Neuronal stem cell (in vitro differentiated cells): Measurements from ENCODE around the gene PDGFC.

ENCODE experiments used
- DNase-seq: peaks from one replicate; pipeline ENCODE4 v3.0.0-alpha.2; 2013; ENCODE audit warnings: low spot score
- H2AFZ ChIP-seq: one replicate; pipeline ENCODE4 v1.6.1; 2013; ENCODE audit warnings: mild to moderate bottlenecking, low read length, inconsistent platforms
- H2AK5ac ChIP-seq: 2 replicates; pipeline ENCODE4 v1.6.1; 2013; ENCODE audit warnings: low read depth, mild to moderate bottlenecking, inconsistent platforms, low read length, moderate library complexity, mixed read lengths
- H2BK120ac ChIP-seq: 2 replicates; pipeline ENCODE4 v1.6.1; 2013; ENCODE audit warnings: low read depth, mild to moderate bottlenecking, inconsistent platforms, low read length, moderate library complexity, mixed read lengths
- H2BK12ac ChIP-seq: one replicate; pipeline ENCODE4 v1.6.1; 2013; ENCODE audit warnings: low read length, inconsistent platforms
- H2BK15ac ChIP-seq: 2 replicates; pipeline ENCODE4 v1.6.1; 2013; ENCODE audit warnings: mild to moderate bottlenecking, low read length, inconsistent platforms, mixed read lengths
- H2BK5ac ChIP-seq: one replicate; pipeline ENCODE4 v1.6.1; 2013; ENCODE audit warnings: inconsistent platforms, mild to moderate bottlenecking, low read length, moderate library complexity
- H3K14ac ChIP-seq: one replicate; pipeline ENCODE4 v1.6.1; 2013; ENCODE audit warnings: low read length, inconsistent platforms
- H3K18ac ChIP-seq: 2 replicates; pipeline ENCODE4 v1.6.1; 2013; ENCODE audit warnings: low read length, inconsistent platforms
- H3K23ac ChIP-seq: 2 replicates; pipeline ENCODE4 v1.6.1; 2013; ENCODE audit warnings: low read depth, mild to moderate bottlenecking, mixed read lengths, low read length, inconsistent platforms; ENCODE audit not compliant: poor library complexity
- H3K27ac ChIP-seq: replicated peaks from 3 replicates; pipeline ENCODE4 v1.5.1; 2013; ENCODE audit warnings: low read length, inconsistent platforms
- H3K27me3 ChIP-seq, 3 experiments: 2 replicates each; pipeline ENCODE4 v1.6.1; 2013; ENCODE audit warnings: low read length in 3 of 3, mild to moderate bottlenecking in 2 of 3, inconsistent platforms in 1 of 3, low read depth in 1 of 3, mixed read lengths in 1 of 3, moderate library complexity in 1 of 3; ENCODE audit not compliant: control insufficient read depth in 3 of 3, insufficient read depth in 3 of 3
- H3K36me3 ChIP-seq, 2 donors: replicated peaks in 1 of 2; 2 replicates each; pipeline ENCODE4 v1.6.1; 2013; ENCODE audit warnings: low read length in 2 of 2; ENCODE audit not compliant: control insufficient read depth in 2 of 2, insufficient read depth in 2 of 2
- H3K4ac ChIP-seq: 2 replicates; pipeline ENCODE4 v1.6.1; 2013; ENCODE audit warnings: inconsistent platforms, mild to moderate bottlenecking, low read length, moderate library complexity
- H3K4me1 ChIP-seq, 2 donors: 1 replicate in 1 of 2; 2 replicates in 1 of 2; pipeline ENCODE4 v1.6.1; 2013; ENCODE audit warnings: low read length in 2 of 2, low read depth in 1 of 2; ENCODE audit not compliant: control insufficient read depth in 2 of 2, insufficient read depth in 1 of 2
- H3K4me2 ChIP-seq: one replicate; pipeline ENCODE4 v1.6.1; 2013; ENCODE audit warnings: mild to moderate bottlenecking, low read length, inconsistent platforms; ENCODE audit not compliant: insufficient read depth, poor library complexity, severe bottlenecking
- H3K4me3 ChIP-seq, 2 donors: 2 replicates each; pipeline ENCODE4 v1.5.1; 2013; ENCODE audit warnings: low read length in 2 of 2, mild to moderate bottlenecking in 2 of 2, inconsistent platforms in 1 of 2, moderate library complexity in 1 of 2
- H3K79me1 ChIP-seq: one replicate; pipeline ENCODE4 v1.6.1; 2013; ENCODE audit warnings: low read depth, mild to moderate bottlenecking, inconsistent platforms, low read length, moderate library complexity
- H3K9ac ChIP-seq: one replicate; pipeline ENCODE4 v1.6.1; 2013; ENCODE audit warnings: mild to moderate bottlenecking, low read depth, low read length, inconsistent platforms; ENCODE audit not compliant: poor library complexity
- H3K9me3 ChIP-seq, 2 donors: replicated peaks in 1 of 2; 2 replicates each; pipeline versions ENCODE3 to v1.6.1; 2013; ENCODE audit warnings: low read length in 2 of 2, mild to moderate bottlenecking in 2 of 2, inconsistent platforms in 1 of 2, low read depth in 1 of 2, mixed read lengths in 1 of 2, moderate library complexity in 1 of 2; ENCODE audit not compliant: control insufficient read depth in 2 of 2, insufficient read depth in 1 of 2
- H4K8ac ChIP-seq: one replicate; pipeline ENCODE4 v1.6.1; 2013; ENCODE audit warnings: low read depth, mild to moderate bottlenecking, inconsistent platforms, low read length, moderate library complexity
- H4K91ac ChIP-seq: one replicate; pipeline ENCODE4 v1.6.1; 2013; ENCODE audit warnings: low read length, low read depth, mild to moderate bottlenecking, inconsistent platforms; ENCODE audit not compliant: poor library complexity
- WGBS, 2 donors: extraction: QIAGEN DNeasy Blood & Tissue Kit; methylation state at CpG; one replicate each; pipeline ENCODE4 v1.1.7; 2013; ENCODE audit warnings: missing lambda C conversion rate in 2 of 2, mixed read lengths in 1 of 2; ENCODE audit not compliant: insufficient read length in 2 of 2, insufficient replicate concordance in 1 of 2; ENCODE audit errors: extremely low coverage in 2 of 2; 5-methylcytosine and 5-hydroxymethylcytosine counted together

Gene PDGFC

DNA sequence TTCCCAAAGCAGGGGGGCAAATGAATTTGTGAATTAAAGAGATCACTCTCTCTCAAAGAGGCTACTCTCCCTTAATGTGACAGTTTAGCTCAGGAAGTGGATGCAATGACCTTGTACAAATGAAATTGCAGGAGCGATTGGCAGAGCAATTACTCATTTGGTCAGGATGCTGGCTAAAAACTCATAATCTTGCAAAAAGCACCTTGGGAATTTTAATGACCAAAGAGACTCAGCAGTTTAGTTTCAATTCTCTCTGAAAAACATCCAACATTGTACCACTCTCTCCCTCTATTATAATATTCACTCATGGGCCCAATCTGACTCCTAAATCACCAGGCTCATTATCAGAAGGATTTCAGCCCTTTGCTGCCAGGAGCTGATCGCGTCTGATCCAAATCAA is 26.1 kb downstream of the PDGFC start:
- no peak overlapping the region for H3K9ac ChIP-seq

DNA sequence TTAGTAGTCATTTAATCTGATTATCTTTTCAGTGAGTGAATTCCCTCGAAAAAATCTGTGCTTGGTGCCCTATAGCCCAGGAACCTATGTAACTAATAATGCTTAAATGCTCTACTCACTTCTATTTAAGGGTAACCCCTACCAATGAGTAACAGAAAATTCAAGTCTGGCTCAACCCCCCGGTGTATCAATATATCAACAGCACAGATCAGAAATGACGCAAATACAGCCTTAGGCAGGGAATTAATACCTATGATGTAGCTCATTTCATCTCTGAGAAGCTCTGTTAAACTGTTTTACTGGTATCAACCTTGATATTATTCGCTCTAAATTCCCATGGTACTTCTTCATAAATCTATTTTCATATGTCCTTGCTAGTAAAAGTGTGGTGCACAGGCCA is 28.6 kb downstream of the PDGFC start:
- H3K18ac ChIP-seq = no peak overlapping the region

More for the DNA sequence above, 26.1 kb downstream of the PDGFC start:
- Histone ChIP-seq H3K4me1 (peaks cover 2 to 20% of the 10 kb centered on the region in 2 donors), H2BK5ac (no peak overlapping the region), H2AK5ac (no peak overlapping the region), H3K14ac (no peak overlapping the region), H2BK15ac (no peak overlapping the region), H4K8ac (no peak overlapping the region), H2BK12ac (no peak overlapping the region), H3K79me1 (no peaks in the 10 kb centered on the region), H3K27ac (no peak overlapping the region), H3K4me3 (no peak overlapping the region), H3K36me3 (no peaks in the 10 kb centered on the region), H3K4ac (no peak overlapping the region), H4K91ac (no peak overlapping the region), H3K4me2 (no peak overlapping the region), H3K18ac (no peak overlapping the region), H2AFZ (no peak overlapping the region), H3K9me3 (no peaks in the 10 kb centered on the region), H3K23ac (no peak overlapping the region), H2BK120ac (no peak overlapping the region), H3K27me3 (no peaks in the 10 kb centered on the region)
- no CpG with 5 or more reads among the region's 3 CpGs for WGBS, 2 donors
- no peak for DNase-seq

DNA sequence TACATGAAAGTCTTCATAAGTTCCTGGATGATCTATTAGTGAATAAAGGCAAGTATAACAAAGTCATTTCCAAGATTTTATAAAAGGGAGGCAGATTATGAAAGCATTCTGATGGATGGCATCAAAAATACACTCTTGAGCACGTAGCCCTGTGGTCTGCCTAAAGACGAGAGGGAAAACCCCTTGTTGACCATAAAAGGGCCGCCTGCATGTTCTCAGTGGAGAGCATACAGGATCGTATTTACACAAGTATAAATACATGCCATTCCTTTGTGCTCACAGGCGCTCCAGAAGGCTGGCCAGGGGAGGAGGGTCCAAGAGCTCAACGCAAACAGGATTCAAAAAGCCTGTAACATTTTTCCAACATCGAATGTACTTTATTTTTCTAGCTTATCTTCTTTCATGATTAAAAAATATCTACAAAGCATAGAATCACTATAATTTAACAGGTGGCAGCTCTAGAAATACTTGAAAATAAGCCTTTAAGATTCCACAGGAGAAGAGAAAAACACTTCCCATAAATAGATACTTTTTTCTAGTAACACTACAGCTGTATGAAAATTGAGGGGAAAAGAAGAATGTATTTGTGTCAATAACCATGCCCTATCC is 29.6 kb downstream of the PDGFC start:
- no peak overlapping the region for H2BK12ac ChIP-seq

More for the DNA sequence above, 28.6 kb downstream of the PDGFC start:
- no peak overlapping the region for H3K4me2 ChIP-seq
- no peak overlapping the region for H2BK12ac ChIP-seq
- WGBS, 2 donors = no CpG with 5 or more reads among the region's 4 CpGs
- H3K14ac ChIP-seq = no peak overlapping the region
- H3K4me1 ChIP-seq = peaks cover 2 to 10% of the 10 kb centered on the region in 2 donors
- H2BK15ac ChIP-seq = no peak overlapping the region
- no peak overlapping the region for H2BK5ac ChIP-seq
- no peak overlapping the region for H2BK120ac ChIP-seq
- no peak overlapping the region for H4K8ac ChIP-seq
- no peaks in the 10 kb centered on the region for H3K9me3 ChIP-seq
- no peak overlapping the region for H3K9ac ChIP-seq
- H3K27me3 ChIP-seq = no peaks in the 10 kb centered on the region
- H2AK5ac ChIP-seq = no peak overlapping the region
- H3K4ac ChIP-seq = no peak overlapping the region
- DNase-seq = no peak
- no peak overlapping the region for H3K27ac ChIP-seq
- no peak overlapping the region for H4K91ac ChIP-seq
- H3K23ac ChIP-seq = no peak overlapping the region
- H2AFZ ChIP-seq = no peak overlapping the region
- H3K4me3 ChIP-seq = no peak overlapping the region
- H3K36me3 ChIP-seq = no peaks in the 10 kb centered on the region
- H3K79me1 ChIP-seq = no peaks in the 10 kb centered on the region

DNA sequence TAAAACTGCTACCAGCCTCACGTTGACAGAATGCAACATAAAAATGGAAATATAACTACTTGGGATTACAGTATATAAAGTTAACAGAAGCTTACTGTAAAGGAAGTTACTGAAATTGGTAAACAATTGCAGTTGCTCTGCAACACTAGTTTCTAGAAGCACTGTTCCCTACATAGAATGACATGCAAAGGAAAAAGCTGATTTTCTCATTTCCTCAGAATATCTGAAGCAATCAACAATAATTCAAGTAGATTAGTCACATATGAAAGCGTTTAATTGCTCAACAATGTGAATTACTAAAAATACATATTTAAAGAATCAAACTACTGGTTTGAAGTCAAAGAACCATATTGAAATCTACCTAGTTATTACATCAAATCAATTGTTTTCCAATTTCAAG is 31.8 kb downstream of the PDGFC start:
- H2BK120ac ChIP-seq = no peak overlapping the region

More for the DNA sequence above, 29.6 kb downstream of the PDGFC start:
- Histone ChIP-seq H3K4me2 (peak overlapping the region; percentile 45), H2AFZ (peak overlapping the region; percentile 24), H2AK5ac (no peak overlapping the region), H3K14ac (no peak overlapping the region), H3K9ac (no peak overlapping the region), H4K91ac (no peak overlapping the region), H3K18ac (no peak overlapping the region), H3K4ac (no peak overlapping the region), H3K9me3 (no peaks in the 10 kb centered on the region), H3K27ac (no peak overlapping the region), H3K79me1 (no peaks in the 10 kb centered on the region), H2BK120ac (no peak overlapping the region), H3K4me3 (no peak overlapping the region), H3K36me3 (no peaks in the 10 kb centered on the region), H2BK5ac (no peak overlapping the region), H3K4me1 (peaks cover 2 to 10% of the 10 kb centered on the region in 2 donors), H3K27me3 (no peaks in the 10 kb centered on the region), H4K8ac (no peak overlapping the region), H3K23ac (no peak overlapping the region), H2BK15ac (no peak overlapping the region)
- peak; percentile 26 for DNase-seq
- no CpG with 5 or more reads among the region's 7 CpGs for whole genome bisulfite sequencing, 2 donors

More for the DNA sequence above, 31.8 kb downstream of the PDGFC start:
- Histone ChIP-seq H2AK5ac (no peak overlapping the region), H3K79me1 (no peaks in the 10 kb centered on the region), H3K14ac (no peak overlapping the region), H4K91ac (no peak overlapping the region), H2BK5ac (no peak overlapping the region), H2AFZ (no peak overlapping the region), H3K18ac (no peak overlapping the region), H3K4ac (no peak overlapping the region), H3K23ac (no peak overlapping the region), H2BK15ac (no peak overlapping the region), H3K4me1 (peaks cover 2 to 3% of the 10 kb centered on the region in 2 donors), H2BK12ac (no peak overlapping the region), H3K4me3 (no peak overlapping the region), H3K9ac (no peak overlapping the region), H3K27ac (no peak overlapping the region), H3K4me2 (no peak overlapping the region), H3K27me3 (no peaks in the 10 kb centered on the region), H4K8ac (no peak overlapping the region), H3K9me3 (no peaks in the 10 kb centered on the region), H3K36me3 (no peaks in the 10 kb centered on the region)
- WGBS, 2 donors = no CpG with 5 or more reads among the region's 2 CpGs
- DNase-seq = no peak
